ENCODE measurements around the gene PACS2. TPM values are rescaled to one million over a fixed set of nuclear protein-coding genes. Genes with fewer than 3 reads are reported as not detected.

Gene PACS2
- total and polyA plus RNA-seq, 4 donors, result 5.1 to 21.9 (median 9.8) TPM

- TF ChIP-seq ZBTB33 (IDR thresholded peaks at IDR 0.05) (no peak), RXRA (IDR thresholded peaks at IDR 0.05) (no peak), HNF4A (conservative IDR thresholded peaks at IDR 0.05) (no peak)
These were observed 2.7 kb upstream of the PACS2 start (continued) for GRCh38 chr14:105311838-105312237.

GRCh38 chr14:105312973-105313372 is 1.6 kb upstream of the PACS2 start:
- Histone ChIP-seq H3K27me3 (ENCODE audit: control insufficient read depth in 4 of 4, insufficient read depth in 4 of 4, low read length in 3 of 4) (no peaks in the 10 kb centered on the region), H3K36me3 (ENCODE audit: control insufficient read depth in 4 of 4, insufficient read depth in 3 of 4, low read depth in 1 of 4, low read length in 3 of 4) (peaks cover 0 to 3% (median 0%) of the 10 kb centered on the region in 4 donors), H3K4me3 (ENCODE audit: low read depth in 1 of 3, low read length in 3 of 3) (no peak overlapping the region), H3K27ac (ENCODE audit: low read depth in 1 of 2, low read length in 2 of 2) (no peak overlapping the region), H3K9me3 (ENCODE audit: control insufficient read depth in 4 of 4, low read length in 3 of 4) (no peaks in the 10 kb centered on the region), H3K9ac (ENCODE audit: low read depth in 1 of 2, low read length in 2 of 2) (no peak overlapping the region), H3K4me1 (ENCODE audit: control insufficient read depth in 4 of 4, insufficient read depth in 4 of 4, low read length in 3 of 4) (peaks cover 11 to 15% (median 12%) of the 10 kb centered on the region in 4 donors)
- no peak for DNase-seq (ENCODE audit: low spot score)
- TF ChIP-seq, protein P1, sequence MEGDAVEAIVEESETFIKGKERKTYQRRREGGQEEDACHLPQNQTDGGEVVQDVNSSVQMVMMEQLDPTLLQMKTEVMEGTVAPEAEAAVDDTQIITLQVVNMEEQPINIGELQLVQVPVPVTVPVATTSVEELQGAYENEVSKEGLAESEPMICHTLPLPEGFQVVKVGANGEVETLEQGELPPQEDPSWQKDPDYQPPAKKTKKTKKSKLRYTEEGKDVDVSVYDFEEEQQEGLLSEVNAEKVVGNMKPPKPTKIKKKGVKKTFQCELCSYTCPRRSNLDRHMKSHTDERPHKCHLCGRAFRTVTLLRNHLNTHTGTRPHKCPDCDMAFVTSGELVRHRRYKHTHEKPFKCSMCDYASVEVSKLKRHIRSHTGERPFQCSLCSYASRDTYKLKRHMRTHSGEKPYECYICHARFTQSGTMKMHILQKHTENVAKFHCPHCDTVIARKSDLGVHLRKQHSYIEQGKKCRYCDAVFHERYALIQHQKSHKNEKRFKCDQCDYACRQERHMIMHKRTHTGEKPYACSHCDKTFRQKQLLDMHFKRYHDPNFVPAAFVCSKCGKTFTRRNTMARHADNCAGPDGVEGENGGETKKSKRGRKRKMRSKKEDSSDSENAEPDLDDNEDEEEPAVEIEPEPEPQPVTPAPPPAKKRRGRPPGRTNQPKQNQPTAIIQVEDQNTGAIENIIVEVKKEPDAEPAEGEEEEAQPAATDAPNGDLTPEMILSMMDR (IDR thresholded peaks at IDR 0.05; ENCODE audit: low read depth, low read length, missing input control), result no peak
- no peak for TF ChIP-seq ZBTB33 (IDR thresholded peaks at IDR 0.05)
- no peak for TF ChIP-seq EGR1 (IDR thresholded peaks at IDR 0.05; ENCODE audit: low read depth in 2 of 2)
- TF ChIP-seq YY1 (IDR thresholded peaks at IDR 0.05), result no peak
- TF ChIP-seq TAF1 (conservative IDR thresholded peaks at IDR 0.05), result no peak
- no peak for TF ChIP-seq FOXA1 (IDR thresholded peaks at IDR 0.05)
- TF ChIP-seq JUND (IDR thresholded peaks at IDR 0.05), result no peak
- TF ChIP-seq GABPA (IDR thresholded peaks at IDR 0.05 in 1 of 2, conservative IDR thresholded peaks at IDR 0.05 in 1 of 2), result no peak
- no peak for TF ChIP-seq RAD21 (IDR thresholded peaks at IDR 0.05)
- TF ChIP-seq SP1 (IDR thresholded peaks at IDR 0.05), result no peak
- no peak for TF ChIP-seq REST (IDR thresholded peaks at IDR 0.05)
- TF ChIP-seq RXRA (IDR thresholded peaks at IDR 0.05), result no peak
- TF ChIP-seq NR2F2 (IDR thresholded peaks at IDR 0.05), result no peak
- TF ChIP-seq HNF4A (conservative IDR thresholded peaks at IDR 0.05), result no peak
- TF ChIP-seq HNF4G (IDR thresholded peaks at IDR 0.05), result no peak
- no peak for TF ChIP-seq MAX (IDR thresholded peaks at IDR 0.05)
- no peak for TF ChIP-seq ATF3 (IDR thresholded peaks at IDR 0.05)
- TF ChIP-seq FOXA2 (IDR thresholded peaks at IDR 0.05), result no peak
- 97% methylated on average over 13 of the region's 13 CpGs for WGBS
